HEK293 (cell line): Measurements from ENCODE around the gene COX18.

Experiments used
- CTCF ChIP-seq: fragments of 450-650 bp; formaldehyde crosslinking; IDR thresholded peaks from 2 replicates; pipeline ENCODE4 v1.5.1; 2016; ENCODE audit warnings: missing biosample characterization, missing genetic modification characterization
- KLF16 ChIP-seq: fragments of 450-650 bp; formaldehyde crosslinking; IDR thresholded peaks from 2 replicates; pipeline ENCODE4 v1.5.1; 2017; ENCODE audit warnings: missing biosample characterization, missing genetic modification characterization
- SETDB1 ChIP-seq: IDR thresholded peaks from one replicate; pipeline ENCODE4 v1.6.1; 2017; ENCODE audit warnings: mild to moderate bottlenecking, low read length, moderate library complexity, mixed read lengths; ENCODE audit not compliant: insufficient read length
- YY1 ChIP-seq: fragments of 450-650 bp; formaldehyde crosslinking; IDR thresholded peaks from 2 replicates; pipeline ENCODE4 v1.5.1; 2018; ENCODE audit warnings: missing biosample characterization, missing genetic modification characterization
- ZBTB44 ChIP-seq: fragments of 450-650 bp; IDR thresholded peaks from 2 replicates; pipeline ENCODE4 v1.5.1; 2018; ENCODE audit warnings: missing biosample characterization, mild to moderate bottlenecking, missing genetic modification characterization
- ZFP37 ChIP-seq: fragments of 450-650 bp; formaldehyde crosslinking; IDR thresholded peaks from 2 replicates; pipeline ENCODE4 v1.5.1; 2016; ENCODE audit warnings: missing biosample characterization, missing genetic modification characterization
- ZNF157 ChIP-seq: fragments of 450-650 bp; formaldehyde crosslinking; IDR thresholded peaks from 2 replicates; pipeline ENCODE4 v1.5.1; 2016; ENCODE audit warnings: missing biosample characterization, missing genetic modification characterization
- ZNF776 ChIP-seq: fragments of 450-650 bp; formaldehyde crosslinking; IDR thresholded peaks from 2 replicates; pipeline ENCODE4 v1.5.0; 2017; ENCODE audit warnings: missing biosample characterization, missing genetic modification characterization, borderline replicate concordance

GRCh38 chr4:73019462-73020047 lies 50.0 kb downstream of the COX18 start:
- no peak for TF ChIP-seq CTCF (tag by site-specific recombination)
- no peak for TF ChIP-seq YY1 (tag by site-specific recombination)
- no peak for TF ChIP-seq SETDB1
- TF ChIP-seq ZBTB44 (tag by site-specific recombination): no peak
- no peak for TF ChIP-seq ZNF157 (tag by site-specific recombination)
- no peak for TF ChIP-seq ZNF776
- TF ChIP-seq ZFP37 (tag by site-specific recombination): no peak
- no peak for TF ChIP-seq KLF16 (tag by site-specific recombination)
